PFSK-1 (cell line): Measurements from ENCODE around the gene GRK2.

Source experiments
- FOXP2 ChIP-seq: optimal IDR thresholded peaks from 2 replicates; pipeline ENCODE3; 2011; ENCODE audit warnings: borderline replicate concordance, control low read depth, inconsistent platforms; ENCODE audit not compliant: insufficient read depth; ENCODE audit errors: extremely low read length, extremely low read depth
- POLR2AphosphoS5 ChIP-seq: IDR thresholded peaks from 2 replicates; pipeline ENCODE4 v1.6.1; 2012; ENCODE audit warnings: low read depth, mild to moderate bottlenecking, control low read depth, low read length, moderate library complexity
- REST ChIP-seq, 2 experiments: IDR thresholded peaks; 2 replicates each; pipeline versions ENCODE4 v1.6.1 to v1.8.0; 2011 to 2012; ENCODE audit warnings: low read depth in 2 of 2, low read length in 2 of 2, control low read depth in 1 of 2, inconsistent platforms in 1 of 2, mild to moderate bottlenecking in 1 of 2, moderate library complexity in 1 of 2; ENCODE audit not compliant: insufficient read depth in 1 of 2
- SIN3A ChIP-seq: IDR thresholded peaks from 2 replicates; pipeline ENCODE4 v1.6.1; 2012; ENCODE audit warnings: mild to moderate bottlenecking, low read length, moderate library complexity, borderline replicate concordance; ENCODE audit not compliant: insufficient read depth
- TAF1 ChIP-seq: IDR thresholded peaks from 2 replicates; pipeline ENCODE4 v1.6.1; 2012; ENCODE audit warnings: low read length, control low read depth, borderline replicate concordance; ENCODE audit not compliant: insufficient read depth

Gene GRK2

GRCh38 chr11:67291481-67292381 lies 25.5 kb downstream of the GRK2 start:
- TF ChIP-seq REST (IDR thresholded peaks at IDR 0.05; ENCODE audit: insufficient read depth in 1 of 2, low read depth in 2 of 2, low read length in 2 of 2) = no peak
- TF ChIP-seq TAF1 = no peak
- TF ChIP-seq SIN3A = no peak
- no peak for TF ChIP-seq FOXP2

GRCh38 chr11:67292671-67293070 lies 26.4 kb downstream of the GRK2 start:
- TF ChIP-seq SIN3A = no peak
- TF ChIP-seq POLR2AphosphoS5 = no peak
- no peak for TF ChIP-seq REST (IDR thresholded peaks at IDR 0.05; ENCODE audit: insufficient read depth in 1 of 2, low read depth in 2 of 2, low read length in 2 of 2)
- no peak for TF ChIP-seq TAF1

GRCh38 chr11:67293090-67293489 lies 26.8 kb downstream of the GRK2 start:
- TF ChIP-seq TAF1 (no peak), POLR2AphosphoS5 (no peak), FOXP2 (no peak), REST (IDR thresholded peaks at IDR 0.05; ENCODE audit: insufficient read depth in 1 of 2, low read depth in 2 of 2, low read length in 2 of 2) (no peak), SIN3A (no peak)

- no peak for TF ChIP-seq POLR2AphosphoS5
- no peak for TF ChIP-seq TAF1
- TF ChIP-seq SIN3A = no peak
- no peak for TF ChIP-seq FOXP2
- TF ChIP-seq REST (IDR thresholded peaks at IDR 0.05; ENCODE audit: insufficient read depth in 1 of 2, low read depth in 2 of 2, low read length in 2 of 2) = no peak
Observed at GRCh38 chr11:67295846-67296245, 29.6 kb downstream of the GRK2 start.
